Natural killer cell (primary cell): ENCODE results near the gene YES1. TPM values are rescaled to one million over a fixed set of nuclear protein-coding genes. Genes with fewer than 3 reads are reported as not detected.

Experiments used
- ATAC-seq, 3 donors: fragments of 150-1000 bp in 2 of 3; fragments of 200-7000 bp in 1 of 3; cut with Tn5 transposase; 1 replicate in 1 of 3; 2 replicates in 2 of 3; pipeline ENCODE4 v1.10.0; 2021; ENCODE audit warnings: mild to moderate bottlenecking in 2 of 3, moderate library complexity in 2 of 3
- DNase-seq, 2 donors: peaks; one replicate each; pipeline versions ENCODE4 v3.0.0 to v3.0.0-alpha.2; 2013 to 2021; ENCODE audit warnings: mixed read lengths in 1 of 2
- H3K27ac ChIP-seq: one replicate; pipeline ENCODE4 v1.5.1; 2013; ENCODE audit warnings: mild to moderate bottlenecking, low read length
- H3K27me3 ChIP-seq: one replicate; pipeline ENCODE4 v1.6.1; 2013; ENCODE audit warnings: low read length; ENCODE audit not compliant: control insufficient read depth, insufficient read depth
- H3K36me3 ChIP-seq: one replicate; pipeline ENCODE4 v1.6.1; 2013; ENCODE audit warnings: low read length; ENCODE audit not compliant: control insufficient read depth, insufficient read depth
- H3K4me1 ChIP-seq: one replicate; pipeline ENCODE4 v1.6.1; 2013; ENCODE audit warnings: low read length; ENCODE audit not compliant: control insufficient read depth, insufficient read depth
- H3K4me3 ChIP-seq: one replicate; pipeline ENCODE4 v1.5.1; 2013; ENCODE audit warnings: low read length
- H3K9me3 ChIP-seq: one replicate; pipeline ENCODE4 v1.6.1; 2013; ENCODE audit warnings: low read length; ENCODE audit not compliant: control insufficient read depth, insufficient read depth
- H3K27ac Mint-ChIP-seq, 2 donors: one replicate each; pipeline ENCODE4 v1.8.0; 2022; ENCODE audit warnings: mild to moderate bottlenecking in 2 of 2, mixed read lengths in 2 of 2, moderate library complexity in 1 of 2
- H3K27me3 Mint-ChIP-seq, 2 donors: one replicate each; pipeline ENCODE4 v1.8.0; 2022; ENCODE audit warnings: low read depth in 2 of 2, mixed read lengths in 2 of 2
- H3K36me3 Mint-ChIP-seq: one replicate; pipeline ENCODE4 v1.8.0; 2022; ENCODE audit warnings: mixed read lengths
- H3K4me1 Mint-ChIP-seq, 2 donors: one replicate each; pipeline ENCODE4 v1.8.0; 2022; ENCODE audit warnings: mixed read lengths in 2 of 2
- H3K4me3 Mint-ChIP-seq: one replicate; pipeline ENCODE4 v1.8.0; 2022; ENCODE audit warnings: mild to moderate bottlenecking, moderate library complexity, mixed read lengths
- H3K9me3 Mint-ChIP-seq, 2 donors: one replicate each; pipeline ENCODE4 v1.8.0; 2022; ENCODE audit warnings: mixed read lengths in 2 of 2
- WGBS: methylation state at CpG from one replicate; pipeline ENCODE4 v1.1.7; 2013; ENCODE audit warnings: missing lambda C conversion rate; ENCODE audit not compliant: insufficient coverage; 5-methylcytosine and 5-hydroxymethylcytosine counted together
- intact Hi-C: fragments of 100-400 bp; cut with micrococcal nuclease; formaldehyde crosslinking; loops from one replicate; pipeline ENCODE4 v1.14.2; 2022
- total RNA-seq, 4 donors: library from RNA; stranded (reverse); fragments of 120-200 nt in 1 of 4; gene quantifications; one replicate each; pipeline versions ENCODE4 v1.2.3 to v1.2.4, GENCODE V29; 2013 to 2022
- TF ChIP-seq, protein P1 (sequence below): fragments of 200-600 bp; IDR thresholded peaks from one replicate; pipeline ENCODE4 v1.8.0; 2022; ENCODE audit warnings: antibody characterized with exemption

YES1 gene
- total RNA-seq, 3 donors from 2014 or later (not counting 1 experiment from before 2014, with no cell fraction given): 70.2 to 101 (median 76.2) TPM

DNA sequence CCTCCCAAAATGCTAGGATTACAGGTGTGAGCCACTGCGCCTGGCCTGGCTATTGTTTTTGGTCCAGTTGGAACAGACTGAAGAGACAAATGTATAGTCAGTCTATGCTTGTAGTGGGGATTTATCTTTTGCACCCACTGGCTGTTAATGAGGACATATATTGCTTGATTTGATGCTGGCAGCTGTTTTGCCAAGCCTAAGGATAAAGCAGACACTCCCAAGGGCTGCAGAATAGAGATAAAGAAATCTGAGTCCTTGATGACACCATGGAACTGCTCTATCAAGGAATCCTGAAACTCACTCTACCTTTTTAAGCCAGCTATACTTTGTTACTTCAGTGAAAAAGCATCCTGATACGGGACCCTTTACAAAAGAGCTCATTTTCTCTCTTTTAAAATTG is 56.5 kb downstream of the YES1 start:
- WGBS: 75% methylated on average over 2 of the region's 2 CpGs
- Histone ChIP-seq H3K9me3 (no peaks in the 10 kb centered on the region), H3K36me3 (peaks cover 26% of the 10 kb centered on the region), H3K27ac (no peak overlapping the region), H3K4me3 (no peak overlapping the region), H3K4me1 (no peaks in the 10 kb centered on the region), H3K27me3 (no peaks in the 10 kb centered on the region)
- DNase-seq: no peak
- TF ChIP-seq, protein P1, sequence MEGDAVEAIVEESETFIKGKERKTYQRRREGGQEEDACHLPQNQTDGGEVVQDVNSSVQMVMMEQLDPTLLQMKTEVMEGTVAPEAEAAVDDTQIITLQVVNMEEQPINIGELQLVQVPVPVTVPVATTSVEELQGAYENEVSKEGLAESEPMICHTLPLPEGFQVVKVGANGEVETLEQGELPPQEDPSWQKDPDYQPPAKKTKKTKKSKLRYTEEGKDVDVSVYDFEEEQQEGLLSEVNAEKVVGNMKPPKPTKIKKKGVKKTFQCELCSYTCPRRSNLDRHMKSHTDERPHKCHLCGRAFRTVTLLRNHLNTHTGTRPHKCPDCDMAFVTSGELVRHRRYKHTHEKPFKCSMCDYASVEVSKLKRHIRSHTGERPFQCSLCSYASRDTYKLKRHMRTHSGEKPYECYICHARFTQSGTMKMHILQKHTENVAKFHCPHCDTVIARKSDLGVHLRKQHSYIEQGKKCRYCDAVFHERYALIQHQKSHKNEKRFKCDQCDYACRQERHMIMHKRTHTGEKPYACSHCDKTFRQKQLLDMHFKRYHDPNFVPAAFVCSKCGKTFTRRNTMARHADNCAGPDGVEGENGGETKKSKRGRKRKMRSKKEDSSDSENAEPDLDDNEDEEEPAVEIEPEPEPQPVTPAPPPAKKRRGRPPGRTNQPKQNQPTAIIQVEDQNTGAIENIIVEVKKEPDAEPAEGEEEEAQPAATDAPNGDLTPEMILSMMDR: no peak
- no peaks in the 10 kb centered on the region for H3K27me3 Mint-ChIP-seq
- peaks cover 8% of the 10 kb centered on the region for H3K36me3 Mint-ChIP-seq
- peaks cover 30 to 42% of the 10 kb centered on the region in 2 donors for H3K4me1 Mint-ChIP-seq
- peak overlapping the region in 1 of 2 donors; percentile 70 for H3K27ac Mint-ChIP-seq
- no peak for ATAC-seq
- intact Hi-C loops: no loop called here
- H3K9me3 Mint-ChIP-seq: no peaks in the 10 kb centered on the region
- H3K4me3 Mint-ChIP-seq: no peak overlapping the region

DNA sequence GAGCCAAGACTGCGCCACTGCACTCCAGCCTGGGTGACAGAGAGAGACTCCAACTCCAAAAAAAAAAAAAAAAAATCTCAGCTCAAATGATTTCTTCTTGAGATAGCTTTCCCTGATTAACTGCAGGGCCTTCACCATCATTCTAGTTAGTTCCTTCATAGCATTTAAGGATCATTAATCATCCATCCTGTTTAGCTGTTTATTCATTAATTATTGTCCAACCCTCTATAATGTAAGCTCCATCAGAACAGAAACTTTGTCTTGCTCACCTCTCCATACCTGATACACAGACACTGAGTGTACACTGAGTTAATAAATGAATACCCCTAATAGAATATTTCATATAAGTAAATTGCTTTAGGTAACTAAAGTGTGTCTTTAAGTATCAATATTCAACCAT is 57.4 kb downstream of the YES1 start:
- TF ChIP-seq, protein P1: no peak
- ATAC-seq: no peak
- WGBS: 77% methylated on average over 1 of the region's 1 CpG
- Histone ChIP-seq H3K27ac (no peak overlapping the region), H3K4me3 (no peak overlapping the region), H3K9me3 (no peaks in the 10 kb centered on the region), H3K4me1 (no peaks in the 10 kb centered on the region), H3K36me3 (peaks cover 33% of the 10 kb centered on the region), H3K27me3 (no peaks in the 10 kb centered on the region)
- DNase-seq: no peak
- peak overlapping the region; percentile 52 to 62 for H3K27ac Mint-ChIP-seq
- no peaks in the 10 kb centered on the region for H3K27me3 Mint-ChIP-seq
- intact Hi-C loops: no loop called here
- peaks cover 33 to 45% of the 10 kb centered on the region in 2 donors for H3K4me1 Mint-ChIP-seq
- H3K9me3 Mint-ChIP-seq: no peaks in the 10 kb centered on the region
- H3K36me3 Mint-ChIP-seq: peaks cover 8% of the 10 kb centered on the region
- no peak overlapping the region for H3K4me3 Mint-ChIP-seq

DNA sequence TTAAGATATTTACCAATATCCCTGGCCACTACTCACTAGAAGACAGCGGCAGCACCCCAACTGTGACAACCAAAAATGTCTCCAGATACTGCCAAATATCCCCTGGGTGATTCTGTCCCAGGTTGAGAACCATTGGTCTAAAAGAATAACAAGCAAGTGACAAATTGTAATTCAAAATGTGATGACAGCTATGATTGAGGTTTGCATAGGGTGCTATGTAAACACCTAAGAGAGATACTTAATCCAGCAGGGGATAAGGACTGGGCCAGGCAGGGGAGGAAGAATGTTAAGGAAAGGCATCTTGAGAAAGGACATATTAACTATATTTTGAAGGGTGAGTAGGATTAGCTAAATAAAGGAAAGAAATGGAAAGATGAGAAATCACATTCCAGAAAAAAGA is 61.6 kb downstream of the YES1 start:
- Mint-ChIP-seq H3K9me3 (no peaks in the 10 kb centered on the region), H3K27ac (peak overlapping the region; percentile 0 to 30), H3K4me3 (no peak overlapping the region), H3K27me3 (no peaks in the 10 kb centered on the region), H3K36me3 (peaks cover 8% of the 10 kb centered on the region), H3K4me1 (peaks cover 21 to 36% of the 10 kb centered on the region in 2 donors)
- H3K27ac ChIP-seq: no peak overlapping the region
- ATAC-seq: peak in 1 of 3 donors; percentile 18
- 80% methylated on average over 1 of the region's 1 CpG for WGBS
- no peaks in the 10 kb centered on the region for H3K27me3 ChIP-seq
- H3K9me3 ChIP-seq: no peaks in the 10 kb centered on the region
- intact Hi-C loops: no loop called here
- DNase-seq: no peak
- peaks cover 45% of the 10 kb centered on the region for H3K36me3 ChIP-seq
- TF ChIP-seq, protein P1: no peak
- no peaks in the 10 kb centered on the region for H3K4me1 ChIP-seq
- no peak overlapping the region for H3K4me3 ChIP-seq
